IMR-90 (cell line): ENCODE results near the gene APH1A. TPM values are rescaled to one million over a fixed set of nuclear protein-coding genes. Genes with fewer than 3 reads are reported as not detected.

Experiments used
- ATAC-seq: fragments of 200-7000 bp; cut with Tn5 transposase; 2 replicates; pipeline ENCODE4 v1.9.1; 2020; ENCODE audit warnings: low read depth, mild to moderate bottlenecking, moderate library complexity
- BruUV-seq: library from RNA; stranded (reverse); fragments of 400-500 nt; replicated peaks from 2 replicates; lab custom pipeline; 2021; lab: Mats Ljungman, UMichigan
- CTCF ChIA-PET: fragments of 300-600 bp; formaldehyde crosslinking; extraction: SDS; loops from one replicate; lab custom pipeline; 2021; ENCODE audit warnings: antibody characterized with exemption; lab: Yijun Ruan, JAX
- POLR2A ChIA-PET: fragments of 300-600 bp; sonication (Branson Sonifier 250); formaldehyde crosslinking; loops from one replicate; lab custom pipeline; 2022; ENCODE audit warnings: antibody characterized with exemption; ENCODE audit not compliant: unreplicated experiment; lab: Charles Lee
- DNase-seq: peaks from one replicate; pipeline ENCODE4 v3.0.0; 2013
- H2AFZ ChIP-seq: replicated peaks from 2 replicates; pipeline ENCODE3; 2013; ENCODE audit warnings: low read length, mild to moderate bottlenecking; ENCODE audit not compliant: poor library complexity
- H2AK5ac ChIP-seq: 2 replicates; pipeline ENCODE4 v1.6.1; 2013; ENCODE audit warnings: low read depth, low read length, inconsistent platforms
- H2AK9ac ChIP-seq: replicated peaks from 2 replicates; pipeline ENCODE3; 2013; ENCODE audit warnings: mild to moderate bottlenecking, low read depth, low read length, moderate library complexity; ENCODE audit not compliant: poor library complexity
- H2BK120ac ChIP-seq: 2 replicates; pipeline ENCODE4 v1.6.1; 2013; ENCODE audit warnings: low read depth, low read length, inconsistent platforms
- H2BK15ac ChIP-seq: 3 replicates; pipeline ENCODE4 v1.6.1; 2013; ENCODE audit warnings: low read depth, low read length, inconsistent platforms
- H2BK20ac ChIP-seq: 2 replicates; pipeline ENCODE4 v1.6.1; 2013; ENCODE audit warnings: low read depth, mild to moderate bottlenecking, inconsistent platforms, low read length, moderate library complexity
- H2BK5ac ChIP-seq: 2 replicates; pipeline ENCODE4 v1.6.1; 2013; ENCODE audit warnings: mild to moderate bottlenecking, low read depth, low read length, inconsistent platforms; ENCODE audit not compliant: poor library complexity, severe bottlenecking
- H3K14ac ChIP-seq: replicated peaks from 2 replicates; pipeline ENCODE4 v1.6.1; 2013; ENCODE audit warnings: low read depth, low read length, inconsistent platforms
- H3K18ac ChIP-seq: 2 replicates; pipeline ENCODE4 v1.6.1; 2013; ENCODE audit warnings: low read depth, low read length, control low read depth
- H3K23ac ChIP-seq: 2 replicates; pipeline ENCODE4 v1.6.1; 2013; ENCODE audit warnings: low read depth, low read length, inconsistent platforms
- H3K27ac ChIP-seq: 2 replicates; pipeline ENCODE4 v1.5.1; 2013; ENCODE audit warnings: mild to moderate bottlenecking, control low read depth, low read length; ENCODE audit not compliant: insufficient read depth
- H3K27me3 ChIP-seq: 2 replicates; pipeline ENCODE4 v1.6.1; 2013; ENCODE audit warnings: low read length; ENCODE audit not compliant: control insufficient read depth, insufficient read depth
- H3K36me3 ChIP-seq: 2 replicates; pipeline ENCODE4 v1.6.1; 2013; ENCODE audit warnings: low read length, mixed read lengths; ENCODE audit not compliant: control insufficient read depth, insufficient read depth
- H3K4ac ChIP-seq: 2 replicates; pipeline ENCODE4 v1.6.1; 2013; ENCODE audit warnings: low read depth, low read length, inconsistent platforms
- H3K4me1 ChIP-seq: 2 replicates; pipeline ENCODE4 v1.6.1; 2013; ENCODE audit warnings: low read length, mixed read lengths; ENCODE audit not compliant: control insufficient read depth, insufficient read depth
- H3K4me2 ChIP-seq: 2 replicates; pipeline ENCODE4 v1.6.1; 2013; ENCODE audit warnings: low read depth, mild to moderate bottlenecking, control low read depth, low read length, moderate library complexity
- H3K4me3 ChIP-seq: 2 replicates; pipeline ENCODE4 v1.5.1; 2013; ENCODE audit warnings: low read depth, mild to moderate bottlenecking, control low read depth, low read length, moderate library complexity; ENCODE audit not compliant: insufficient read depth
- H3K56ac ChIP-seq: 2 replicates; pipeline ENCODE4 v1.6.1; 2013; ENCODE audit warnings: low read length, inconsistent platforms; ENCODE audit not compliant: insufficient read depth; ENCODE audit errors: extremely low read depth
- H3K79me1 ChIP-seq, 2 experiments: 2 replicates each; pipeline ENCODE4 v1.6.1; 2013; ENCODE audit warnings: low read length in 2 of 2, inconsistent platforms in 1 of 2, low read depth in 1 of 2
- H3K9ac ChIP-seq: 2 replicates; pipeline ENCODE4 v1.6.1; 2013; ENCODE audit warnings: low read depth, low read length, control low read depth
- H3K9me1 ChIP-seq: 2 replicates; pipeline ENCODE4 v1.6.1; 2013; ENCODE audit warnings: low read length, inconsistent platforms; ENCODE audit not compliant: insufficient read depth
- H3K9me3 ChIP-seq: 2 replicates; pipeline ENCODE4 v1.6.1; 2013; ENCODE audit warnings: low read length; ENCODE audit not compliant: control insufficient read depth, insufficient read depth
- H4K20me1 ChIP-seq: 2 replicates; pipeline ENCODE4 v1.6.1; 2013; ENCODE audit warnings: low read length, inconsistent platforms; ENCODE audit not compliant: insufficient read depth
- H4K5ac ChIP-seq: 2 replicates; pipeline ENCODE4 v1.6.1; 2013; ENCODE audit warnings: mild to moderate bottlenecking, low read depth, low read length, control low read depth
- H4K8ac ChIP-seq, 2 experiments: 2 replicates each; pipeline ENCODE4 v1.6.1; 2013; ENCODE audit warnings: low read depth in 2 of 2, low read length in 2 of 2, control low read depth in 1 of 2, inconsistent platforms in 1 of 2
- H4K91ac ChIP-seq: 2 replicates; pipeline ENCODE4 v1.6.1; 2013; ENCODE audit warnings: low read depth, low read length, inconsistent platforms; ENCODE audit not compliant: insufficient read depth
- BHLHE40 ChIP-seq: fragments of 150-350 bp; IDR thresholded peaks from 2 replicates; pipeline ENCODE4 v1.6.1; 2016; ENCODE audit warnings: mild to moderate bottlenecking, low read depth, low read length
- CEBPB ChIP-seq: IDR thresholded peaks from 2 replicates; pipeline ENCODE4 v1.6.1; 2012; ENCODE audit warnings: low read depth, low read length, improper control_type of control experiment
- CHD1 ChIP-seq: IDR thresholded peaks from 2 replicates; pipeline ENCODE4 v1.6.1; 2012; ENCODE audit warnings: low read depth, low read length, improper control_type of control experiment
- FOS ChIP-seq: fragments of 150-350 bp; IDR thresholded peaks from 2 replicates; pipeline ENCODE4 v1.6.1; 2016; ENCODE audit warnings: low read depth, low read length
- MAFK ChIP-seq: IDR thresholded peaks from 2 replicates; pipeline ENCODE4 v1.6.1; 2012; ENCODE audit warnings: low read depth, low read length, improper control_type of control experiment
- MAZ ChIP-seq: IDR thresholded peaks from 2 replicates; pipeline ENCODE4 v1.6.1; 2012; ENCODE audit warnings: low read depth, mild to moderate bottlenecking, low read length, improper control_type of control experiment, moderate library complexity, borderline replicate concordance
- MXI1 ChIP-seq: IDR thresholded peaks from 2 replicates; pipeline ENCODE4 v1.6.1; 2012; ENCODE audit warnings: low read depth, mild to moderate bottlenecking, low read length, moderate library complexity, borderline replicate concordance
- NFE2L2 ChIP-seq: fragments of 150-350 bp; IDR thresholded peaks from 2 replicates; pipeline ENCODE4 v1.6.1; 2016; ENCODE audit warnings: low read depth, mild to moderate bottlenecking, low read length
- POLR2A ChIP-seq: IDR thresholded peaks from 2 replicates; pipeline ENCODE4 v1.6.1; 2012; ENCODE audit warnings: mild to moderate bottlenecking, low read depth, low read length
- RAD21 ChIP-seq: IDR thresholded peaks from 2 replicates; pipeline ENCODE4 v1.6.1; 2012; ENCODE audit warnings: low read length, improper control_type of control experiment
- RCOR1 ChIP-seq: IDR thresholded peaks from 2 replicates; pipeline ENCODE4 v1.6.1; 2012; ENCODE audit warnings: mild to moderate bottlenecking, low read length, improper control_type of control experiment; ENCODE audit not compliant: insufficient replicate concordance
- RFX5 ChIP-seq: IDR thresholded peaks from 2 replicates; pipeline ENCODE4 v1.8.0; 2012; ENCODE audit warnings: low read depth, mild to moderate bottlenecking, low read length, moderate library complexity
- SMC3 ChIP-seq: fragments of 150-350 bp; IDR thresholded peaks from 2 replicates; pipeline ENCODE4 v1.6.1; 2016; ENCODE audit warnings: low read depth, mild to moderate bottlenecking, antibody characterized with exemption, low read length, moderate library complexity
- WGBS, 2 experiments: methylation state at CpG; one replicate each; pipeline versions ENCODE4 v1.1.5 to v1.1.7; 2013; ENCODE audit warnings: missing lambda C conversion rate in 2 of 2; ENCODE audit not compliant: insufficient read length in 1 of 2; ENCODE audit errors: extremely low coverage in 2 of 2; 5-methylcytosine and 5-hydroxymethylcytosine counted together
- dilution Hi-C: fragments of 300-500 bp; cut with HindIII; formaldehyde crosslinking; loops from one replicate; pipeline ENCODE4 v1.14.3; 2018; ENCODE audit warnings: low sequenced_read_pairs; ENCODE audit not compliant: unreplicated experiment
- in situ Hi-C: fragments of 300-500 bp; cut with MboI; formaldehyde crosslinking; loops from 3 replicates; pipeline ENCODE4 v1.14.3; 2019; ENCODE audit warnings: low sequenced_read_pairs, inconsistent platforms, mixed read lengths
- intact Hi-C: fragments of 100-400 bp; cut with micrococcal nuclease; formaldehyde crosslinking; loops from 2 replicates; pipeline ENCODE4 v1.10.0; 2022
- polyA plus RNA-seq, 3 experiments: library from polyadenylated mRNA; depleted of rRNA; stranded (reverse); fragments of >200 nt; gene quantifications; 2 replicates each; pipeline ENCODE4 v1.2.3, GENCODE V29; 2012; ENCODE audit warnings: low replicate concordance in 1 of 3
- total RNA-seq: library from RNA; depleted of rRNA; stranded (reverse); fragments of >200 nt; gene quantifications from 2 replicates; pipeline ENCODE4 v1.2.3, GENCODE V29; 2012
- TF ChIP-seq, protein P1 (sequence below): fragments of 150-350 bp; IDR thresholded peaks from 2 replicates; pipeline ENCODE4 v1.6.1; 2017; ENCODE audit warnings: mild to moderate bottlenecking, antibody characterized with exemption, low read length, low read depth
- TF ChIP-seq, protein P2 (sequence below): conservative IDR thresholded peaks from 2 replicates; pipeline ENCODE4 v1.5.1; 2012; ENCODE audit warnings: mild to moderate bottlenecking, low read depth, low read length, improper control_type of control experiment
- TF ChIP-seq, protein P3 (sequence below): fragments of 150-350 bp; IDR thresholded peaks from 2 replicates; pipeline ENCODE4 v1.6.1; 2016; ENCODE audit warnings: low read depth, mild to moderate bottlenecking, low read length, moderate library complexity, borderline replicate concordance

Gene APH1A
- total and polyA plus RNA-seq, 2 of the 4 experiments (the other 2 are of a cell fraction) = 62.0 to 94.2 TPM

DNA sequence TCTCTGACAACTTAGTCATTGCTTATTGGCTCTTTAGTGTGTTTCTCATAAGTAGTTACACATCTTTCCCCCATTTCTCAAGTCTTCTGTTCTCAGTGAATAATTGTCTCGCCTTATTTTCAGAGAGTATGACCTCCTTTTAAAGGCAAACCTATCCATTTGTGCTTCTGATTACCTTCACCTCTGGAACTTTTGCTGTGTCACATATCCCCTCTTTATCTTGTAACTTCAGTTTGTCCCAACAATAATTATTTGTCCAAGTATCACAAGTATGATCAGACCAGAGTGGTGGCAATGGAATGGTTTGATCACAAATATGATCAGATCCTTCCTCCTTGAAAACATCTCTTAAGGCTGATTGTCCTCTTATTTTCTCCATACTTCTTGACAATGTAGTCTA lies 19.6 kb upstream of the APH1A start:
- Histone ChIP-seq H3K4me2 (no peak overlapping the region), H3K36me3 (peaks cover 6% of the 10 kb centered on the region), H4K8ac (no peak overlapping the region), H4K91ac (no peak overlapping the region), H3K27me3 (no peaks in the 10 kb centered on the region), H2AK9ac (no peak overlapping the region), H3K27ac (no peak overlapping the region), H3K23ac (no peak overlapping the region), H3K14ac (no peak overlapping the region), H2BK15ac (no peak overlapping the region), H3K4ac (no peak overlapping the region), H3K4me1 (peaks cover 2% of the 10 kb centered on the region), H2BK120ac (no peak overlapping the region), H4K20me1 (no peaks in the 10 kb centered on the region), H2AK5ac (no peak overlapping the region), H2BK5ac (no peak overlapping the region), H3K9me3 (no peaks in the 10 kb centered on the region), H3K4me3 (no peak overlapping the region), H2AFZ (no peak overlapping the region), H4K5ac (no peak overlapping the region), H3K79me1 (peaks cover 8 to 17% of the 10 kb centered on the region in 2 experiments; a peak in 2 of 4 replicates), H3K56ac (no peak overlapping the region), H3K9me1 (peaks cover 4% of the 10 kb centered on the region), H2BK20ac (no peak overlapping the region), H3K9ac (no peak overlapping the region), H3K18ac (no peak overlapping the region)
- ChIA-PET CTCF (no interaction called here), POLR2A (no interaction called here)
- TF ChIP-seq FOS = no peak
- TF ChIP-seq CEBPB = no peak
- TF ChIP-seq, protein P1, sequence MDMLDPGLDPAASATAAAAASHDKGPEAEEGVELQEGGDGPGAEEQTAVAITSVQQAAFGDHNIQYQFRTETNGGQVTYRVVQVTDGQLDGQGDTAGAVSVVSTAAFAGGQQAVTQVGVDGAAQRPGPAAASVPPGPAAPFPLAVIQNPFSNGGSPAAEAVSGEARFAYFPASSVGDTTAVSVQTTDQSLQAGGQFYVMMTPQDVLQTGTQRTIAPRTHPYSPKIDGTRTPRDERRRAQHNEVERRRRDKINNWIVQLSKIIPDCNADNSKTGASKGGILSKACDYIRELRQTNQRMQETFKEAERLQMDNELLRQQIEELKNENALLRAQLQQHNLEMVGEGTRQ = no peak
- no peak for TF ChIP-seq CHD1
- no peak for TF ChIP-seq NFE2L2
- no peak for TF ChIP-seq POLR2A
- TF ChIP-seq RAD21 = no peak
- TF ChIP-seq BHLHE40 = no peak
- no peak for TF ChIP-seq MAZ
- TF ChIP-seq, protein P2, sequence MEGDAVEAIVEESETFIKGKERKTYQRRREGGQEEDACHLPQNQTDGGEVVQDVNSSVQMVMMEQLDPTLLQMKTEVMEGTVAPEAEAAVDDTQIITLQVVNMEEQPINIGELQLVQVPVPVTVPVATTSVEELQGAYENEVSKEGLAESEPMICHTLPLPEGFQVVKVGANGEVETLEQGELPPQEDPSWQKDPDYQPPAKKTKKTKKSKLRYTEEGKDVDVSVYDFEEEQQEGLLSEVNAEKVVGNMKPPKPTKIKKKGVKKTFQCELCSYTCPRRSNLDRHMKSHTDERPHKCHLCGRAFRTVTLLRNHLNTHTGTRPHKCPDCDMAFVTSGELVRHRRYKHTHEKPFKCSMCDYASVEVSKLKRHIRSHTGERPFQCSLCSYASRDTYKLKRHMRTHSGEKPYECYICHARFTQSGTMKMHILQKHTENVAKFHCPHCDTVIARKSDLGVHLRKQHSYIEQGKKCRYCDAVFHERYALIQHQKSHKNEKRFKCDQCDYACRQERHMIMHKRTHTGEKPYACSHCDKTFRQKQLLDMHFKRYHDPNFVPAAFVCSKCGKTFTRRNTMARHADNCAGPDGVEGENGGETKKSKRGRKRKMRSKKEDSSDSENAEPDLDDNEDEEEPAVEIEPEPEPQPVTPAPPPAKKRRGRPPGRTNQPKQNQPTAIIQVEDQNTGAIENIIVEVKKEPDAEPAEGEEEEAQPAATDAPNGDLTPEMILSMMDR = no peak
- no peak for TF ChIP-seq SMC3
- TF ChIP-seq RCOR1 = no peak
- no peak for TF ChIP-seq MAFK
- no peak for TF ChIP-seq MXI1
- no peak for TF ChIP-seq RFX5
- TF ChIP-seq, protein P3, sequence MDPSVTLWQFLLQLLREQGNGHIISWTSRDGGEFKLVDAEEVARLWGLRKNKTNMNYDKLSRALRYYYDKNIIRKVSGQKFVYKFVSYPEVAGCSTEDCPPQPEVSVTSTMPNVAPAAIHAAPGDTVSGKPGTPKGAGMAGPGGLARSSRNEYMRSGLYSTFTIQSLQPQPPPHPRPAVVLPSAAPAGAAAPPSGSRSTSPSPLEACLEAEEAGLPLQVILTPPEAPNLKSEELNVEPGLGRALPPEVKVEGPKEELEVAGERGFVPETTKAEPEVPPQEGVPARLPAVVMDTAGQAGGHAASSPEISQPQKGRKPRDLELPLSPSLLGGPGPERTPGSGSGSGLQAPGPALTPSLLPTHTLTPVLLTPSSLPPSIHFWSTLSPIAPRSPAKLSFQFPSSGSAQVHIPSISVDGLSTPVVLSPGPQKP = no peak
- intact Hi-C loops (no loop called here), in situ Hi-C loops (no loop called here), dilution Hi-C loops (no loop called here)
- no peak for ATAC-seq
- no TSS peak for BruUV-seq
- DNase-seq = no peak
- 83% methylated on average over 1 of the region's 1 CpG; no CpG with 5 or more reads in 1 of the 2 experiments for WGBS, 2 experiments
